BJ (cell line): ENCODE measurements around the gene HS6ST2. TPM values are rescaled to one million over a fixed set of nuclear protein-coding genes. Genes with fewer than 3 reads are reported as not detected.

ENCODE experiments used
- CTCF ChIA-PET: fragments of 350-600 bp; formaldehyde crosslinking; extraction: SDS; loops from one replicate; lab custom pipeline; 2021; ENCODE audit warnings: antibody characterized with exemption, inconsistent platforms; lab: Yijun Ruan, JAX
- POLR2A ChIA-PET: fragments of 300-600 bp; sonication (Branson Sonifier 250); formaldehyde crosslinking; extraction: SDS; loops from one replicate; lab custom pipeline; 2021; ENCODE audit warnings: antibody characterized with exemption; lab: Charles Lee
- DNase-seq: peaks from one replicate; pipeline ENCODE4 v3.0.0-alpha.2; 2011; ENCODE audit warnings: low read depth
- H3K27me3 ChIP-seq: 2 replicates; pipeline ENCODE4 v1.6.0; 2011; ENCODE audit warnings: low read length; ENCODE audit not compliant: control insufficient read depth, insufficient read depth
- H3K36me3 ChIP-seq: 2 replicates; pipeline ENCODE4 v1.5.1; 2011; ENCODE audit warnings: low read length; ENCODE audit not compliant: control insufficient read depth, insufficient read depth
- H3K4me3 ChIP-seq: 2 replicates; pipeline ENCODE4 v1.5.1; 2011; ENCODE audit warnings: low read depth, mild to moderate bottlenecking, control low read depth, low read length
- CTCF ChIP-seq: IDR thresholded peaks from 2 replicates; pipeline ENCODE4 v1.5.1; 2011; ENCODE audit warnings: low read depth, mild to moderate bottlenecking, control low read depth, inconsistent platforms, low read length, moderate library complexity; ENCODE audit not compliant: insufficient read depth
- polyA plus RNA-seq: library from polyadenylated mRNA; depleted of rRNA; stranded (reverse); fragments of >200 nt; gene quantifications from 2 replicates; pipeline ENCODE4 v1.2.3, GENCODE V29; 2011

Gene HS6ST2
- polyA plus RNA-seq, 1 experiment, result not detected

GRCh38 chrX:132748909-132749308 lies 209.5 kb downstream of the HS6ST2 start:
- TF ChIP-seq CTCF, result no peak
- CTCF ChIA-PET, result no interaction called here
- DNase-seq, result no peak
- POLR2A ChIA-PET, result no interaction called here
- Histone ChIP-seq H3K27me3 (no peaks in the 10 kb centered on the region), H3K36me3 (no peaks in the 10 kb centered on the region), H3K4me3 (no peak overlapping the region)

DNA sequence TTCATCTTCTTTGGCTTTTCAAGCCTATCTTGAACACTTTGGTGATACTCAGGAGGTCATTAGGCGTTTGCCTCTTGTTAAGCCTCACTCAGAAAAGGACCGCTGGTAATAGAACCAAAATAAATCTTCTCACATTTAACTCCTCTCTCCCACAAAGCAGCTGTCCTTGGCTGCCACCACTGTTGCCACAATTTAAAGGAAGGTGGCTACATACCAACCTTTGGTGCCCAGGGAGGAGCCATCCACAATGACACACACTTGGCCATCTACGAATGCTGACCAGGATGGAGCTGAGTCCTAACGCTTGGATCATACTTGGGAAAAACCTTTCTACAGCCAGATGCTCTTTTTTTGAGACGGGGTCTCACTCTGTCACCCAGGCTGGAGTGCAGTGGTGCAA lies 210.2 kb downstream of the HS6ST2 start:
- H3K27me3 ChIP-seq, result no peaks in the 10 kb centered on the region
- no peak for DNase-seq
- ChIA-PET CTCF (no interaction called here), POLR2A (no interaction called here)
- H3K36me3 ChIP-seq, result no peaks in the 10 kb centered on the region
- H3K4me3 ChIP-seq, result no peak overlapping the region
- no peak for TF ChIP-seq CTCF

DNA sequence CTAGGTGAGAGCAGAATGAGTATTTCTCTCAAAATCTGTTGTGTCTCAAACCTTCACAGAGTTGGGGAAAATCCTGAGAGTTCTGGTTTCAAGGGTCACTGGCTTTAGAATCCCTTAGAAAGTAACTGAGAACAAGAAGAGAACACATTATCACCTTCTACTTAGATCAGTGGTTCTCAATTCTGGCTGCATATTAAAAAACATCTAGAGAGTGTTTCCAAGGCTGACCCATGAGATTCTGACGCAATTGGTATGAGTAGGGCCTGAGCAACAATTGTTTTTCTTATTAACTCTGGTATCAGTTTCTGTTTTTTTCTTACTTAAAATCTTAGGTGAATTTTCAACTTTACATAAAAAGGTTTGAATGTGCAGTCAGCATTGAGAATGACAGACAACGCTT lies 212.8 kb downstream of the HS6ST2 start:
- DNase-seq, result no peak
- POLR2A ChIA-PET, result no interaction called here
- TF ChIP-seq CTCF, result no peak
- Histone ChIP-seq H3K27me3 (no peaks in the 10 kb centered on the region), H3K36me3 (no peaks in the 10 kb centered on the region), H3K4me3 (no peak overlapping the region)
- CTCF ChIA-PET, result no interaction called here

GRCh38 chrX:132744470-132744869 lies 214.0 kb downstream of the HS6ST2 start:
- ChIA-PET POLR2A (no interaction called here), CTCF (no interaction called here)
- Histone ChIP-seq H3K36me3 (no peaks in the 10 kb centered on the region), H3K4me3 (no peak overlapping the region), H3K27me3 (no peaks in the 10 kb centered on the region)
- TF ChIP-seq CTCF, result no peak
- no peak for DNase-seq

DNA sequence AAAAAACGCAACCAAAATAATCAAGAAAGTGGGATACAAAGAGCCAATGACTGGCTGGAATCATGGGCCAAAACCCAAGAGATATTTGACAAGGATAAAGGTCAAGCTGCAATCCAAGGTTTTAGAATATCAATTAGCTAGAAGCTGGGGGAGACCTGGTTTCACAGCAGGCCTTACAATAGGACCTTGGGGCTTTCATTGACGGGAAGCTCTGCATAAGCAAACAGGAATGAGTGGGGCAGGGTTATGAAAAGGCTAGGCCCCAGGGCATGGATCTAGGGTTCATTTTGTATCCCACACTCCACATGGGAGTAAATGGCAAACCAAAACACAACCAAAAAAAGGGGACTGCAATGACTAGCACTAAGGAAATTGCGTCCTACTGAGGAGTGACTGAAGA lies 215.3 kb downstream of the HS6ST2 start:
- Histone ChIP-seq H3K36me3 (no peaks in the 10 kb centered on the region), H3K4me3 (no peak overlapping the region), H3K27me3 (no peaks in the 10 kb centered on the region)
- ChIA-PET CTCF (no interaction called here), POLR2A (no interaction called here)
- DNase-seq, result no peak
- no peak for TF ChIP-seq CTCF
